GM21723 (cell line): ENCODE data around the gene ADAM15.

ENCODE experiments used
- ATAC-seq: cut with Tn5 transposase; IDR thresholded peaks from one replicate; pipeline ENCODE4 v1.9.1; 2021; ENCODE audit warnings: mild to moderate bottlenecking, moderate library complexity; ENCODE audit not compliant: unreplicated experiment

The ADAM15 gene, protein sequence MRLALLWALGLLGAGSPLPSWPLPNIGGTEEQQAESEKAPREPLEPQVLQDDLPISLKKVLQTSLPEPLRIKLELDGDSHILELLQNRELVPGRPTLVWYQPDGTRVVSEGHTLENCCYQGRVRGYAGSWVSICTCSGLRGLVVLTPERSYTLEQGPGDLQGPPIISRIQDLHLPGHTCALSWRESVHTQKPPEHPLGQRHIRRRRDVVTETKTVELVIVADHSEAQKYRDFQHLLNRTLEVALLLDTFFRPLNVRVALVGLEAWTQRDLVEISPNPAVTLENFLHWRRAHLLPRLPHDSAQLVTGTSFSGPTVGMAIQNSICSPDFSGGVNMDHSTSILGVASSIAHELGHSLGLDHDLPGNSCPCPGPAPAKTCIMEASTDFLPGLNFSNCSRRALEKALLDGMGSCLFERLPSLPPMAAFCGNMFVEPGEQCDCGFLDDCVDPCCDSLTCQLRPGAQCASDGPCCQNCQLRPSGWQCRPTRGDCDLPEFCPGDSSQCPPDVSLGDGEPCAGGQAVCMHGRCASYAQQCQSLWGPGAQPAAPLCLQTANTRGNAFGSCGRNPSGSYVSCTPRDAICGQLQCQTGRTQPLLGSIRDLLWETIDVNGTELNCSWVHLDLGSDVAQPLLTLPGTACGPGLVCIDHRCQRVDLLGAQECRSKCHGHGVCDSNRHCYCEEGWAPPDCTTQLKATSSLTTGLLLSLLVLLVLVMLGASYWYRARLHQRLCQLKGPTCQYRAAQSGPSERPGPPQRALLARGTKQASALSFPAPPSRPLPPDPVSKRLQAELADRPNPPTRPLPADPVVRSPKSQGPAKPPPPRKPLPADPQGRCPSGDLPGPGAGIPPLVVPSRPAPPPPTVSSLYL

DNA sequence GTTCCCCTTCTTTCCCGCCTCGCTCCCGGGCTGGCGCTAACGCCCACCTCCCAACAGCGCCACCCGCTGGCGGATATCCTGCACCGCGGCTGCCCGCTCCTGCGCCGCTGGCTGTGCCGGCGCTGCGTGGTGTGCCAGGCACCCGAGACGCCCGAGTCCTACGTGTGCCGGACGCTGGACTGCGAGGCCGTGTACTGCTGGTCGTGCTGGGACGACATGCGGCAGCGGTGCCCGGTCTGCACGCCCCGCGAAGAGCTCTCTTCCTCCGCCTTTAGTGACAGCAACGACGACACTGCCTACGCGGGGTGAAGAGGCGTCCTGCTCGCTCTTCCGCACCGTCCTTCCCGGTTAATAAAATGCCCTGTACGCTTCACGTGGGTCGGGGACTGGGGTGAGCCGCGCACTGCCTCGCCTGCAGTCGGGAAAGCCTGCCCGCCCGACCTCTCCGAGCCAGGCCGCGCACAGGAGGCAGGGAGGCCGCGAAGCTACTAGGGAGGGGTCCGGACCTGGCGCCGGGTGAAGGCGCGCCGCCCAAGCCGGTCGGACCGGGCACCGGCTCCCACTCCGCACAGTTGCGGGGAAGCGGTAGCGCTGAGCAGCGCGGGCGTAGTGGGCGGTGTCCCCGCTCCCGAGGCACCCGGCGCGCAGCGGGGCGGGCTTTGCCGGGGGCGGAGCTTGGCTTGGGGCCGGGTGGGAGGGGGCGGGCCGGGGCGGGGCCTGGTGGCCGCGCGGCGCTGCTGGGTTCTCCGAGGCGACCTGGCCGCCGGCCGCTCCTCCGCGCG lies at the start of gene ADAM15:
Gene ADAM15 (plus strand): TSS at position 757 of the 782 bp plus-strand sequence. CDS start 71 bp downstream, outside the sequence.
- peak; percentile 65 for ATAC-seq

DNA sequence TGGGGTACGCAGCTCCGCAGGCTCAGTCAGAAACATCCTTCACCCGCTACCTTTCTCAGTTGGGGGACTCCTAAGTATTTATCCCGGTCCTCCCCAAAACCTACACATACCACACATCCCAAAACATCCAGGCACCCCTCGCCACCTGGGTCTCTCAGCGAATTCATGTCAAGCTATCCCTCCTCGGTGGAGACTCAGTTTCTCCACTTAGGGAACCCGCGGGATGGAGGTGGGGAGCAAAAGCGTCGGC lies 49.8 kb upstream of the ADAM15 start:
- no peak for ATAC-seq

DNA sequence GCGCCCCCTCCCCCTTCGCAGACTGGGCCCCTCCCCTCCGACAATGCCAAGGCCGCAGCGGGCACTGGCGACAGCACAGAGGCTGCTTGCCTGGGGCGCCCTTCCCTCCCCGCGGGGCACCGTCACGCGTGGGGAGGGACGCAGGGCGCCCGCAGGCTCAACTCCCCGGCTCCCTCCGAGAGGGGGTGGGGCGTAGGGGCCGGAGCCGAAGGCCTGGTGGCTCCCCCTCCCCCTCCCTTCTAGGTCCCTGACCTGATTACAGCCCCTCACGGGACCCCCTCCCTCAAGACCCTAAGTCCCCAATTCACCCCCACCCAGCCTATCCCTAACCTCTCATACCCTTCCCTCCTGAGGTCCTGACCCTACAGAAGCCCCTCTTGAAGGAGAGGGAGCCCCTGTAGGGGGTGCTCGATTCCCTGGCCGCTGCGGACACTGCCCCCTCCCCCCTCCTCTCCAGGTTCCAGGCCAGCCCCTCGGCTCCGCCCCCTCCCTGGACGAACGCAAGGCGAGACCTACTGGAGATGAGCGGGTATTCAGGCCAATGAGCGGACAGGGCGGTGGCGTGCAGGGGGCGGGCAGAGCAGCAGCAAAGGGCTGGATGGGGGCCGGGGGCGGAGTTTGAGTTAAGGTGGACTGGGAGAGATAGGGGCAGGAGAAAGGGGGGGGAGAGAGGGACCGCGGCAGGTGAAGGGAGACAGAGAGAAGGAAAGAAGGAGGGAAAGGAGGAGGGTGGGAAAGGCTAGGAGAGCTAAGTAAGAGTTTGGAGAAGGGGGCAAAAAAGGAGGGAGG lies 49.2 kb upstream of the ADAM15 start:
- peak; percentile 46 for ATAC-seq

DNA sequence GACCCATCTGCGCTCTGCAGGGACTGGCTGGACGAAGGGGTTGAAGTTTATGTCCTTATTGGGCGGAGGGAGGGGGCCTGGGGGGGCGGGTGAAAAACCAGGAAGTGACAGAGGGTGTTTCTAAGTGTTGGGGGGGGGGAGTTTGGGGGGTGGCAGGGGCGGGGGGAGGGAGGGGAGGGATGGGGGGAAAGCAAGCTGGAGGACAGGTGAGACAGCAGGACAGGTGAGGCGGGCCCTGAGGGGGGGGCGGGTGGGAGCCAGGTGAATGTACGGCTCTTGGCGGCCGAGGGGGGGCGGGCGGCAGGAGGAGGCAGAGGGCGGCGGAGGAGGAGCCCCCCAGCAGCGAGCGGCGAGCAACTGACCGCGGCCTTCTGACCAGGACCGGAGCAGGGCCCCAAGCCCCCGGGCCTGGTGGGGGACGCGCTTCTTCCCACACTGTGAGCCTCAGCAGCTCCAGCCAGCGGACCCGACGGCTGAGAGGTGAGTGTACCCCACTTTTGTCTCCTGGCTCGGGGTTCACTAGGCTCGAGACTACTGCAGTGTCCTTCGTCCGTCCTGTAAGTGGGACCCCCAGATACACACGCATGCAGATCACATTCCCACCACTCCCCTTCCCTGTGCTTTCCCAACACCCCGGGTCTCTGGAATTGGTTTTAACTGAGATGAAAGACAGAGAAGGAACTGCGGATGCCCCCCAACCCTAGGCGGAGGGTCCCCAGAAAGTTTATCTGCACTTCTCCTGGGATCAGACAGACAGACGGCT lies 48.5 kb upstream of the ADAM15 start, which contains the start of gene ZBTB7B:
Gene ZBTB7B (plus strand): TSS at position 339 of the 763 bp plus-strand sequence. CDS start 11,859 bp downstream, outside the sequence.
- ATAC-seq, result peak; percentile 3

DNA sequence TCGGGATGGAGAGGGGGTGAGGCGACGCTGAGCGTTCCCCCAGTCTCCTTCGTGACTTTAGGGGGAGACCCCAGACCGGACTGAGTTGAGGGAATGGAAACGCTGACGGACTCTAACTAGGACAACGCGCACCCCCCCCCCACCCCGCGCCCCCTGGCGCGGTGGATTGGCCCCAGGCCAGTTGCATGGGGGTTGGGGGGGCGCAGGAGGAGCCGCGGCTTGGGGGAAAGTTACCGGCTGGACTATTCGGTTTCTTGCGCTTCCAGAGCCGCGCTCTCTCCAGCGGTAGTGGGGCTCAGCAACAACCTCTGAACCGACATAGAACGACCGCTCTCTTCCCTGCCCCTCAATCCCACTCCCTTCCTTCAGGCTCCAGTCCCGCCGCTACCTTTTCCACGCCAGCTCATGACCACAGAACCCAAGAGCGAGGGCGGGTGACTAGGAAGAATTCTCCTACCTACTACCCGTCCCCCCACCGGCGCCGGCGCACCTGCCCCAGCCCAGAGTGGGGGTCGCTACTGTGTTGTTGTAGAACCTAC lies 47.8 kb upstream of the ADAM15 start:
- ATAC-seq, result no peak

DNA sequence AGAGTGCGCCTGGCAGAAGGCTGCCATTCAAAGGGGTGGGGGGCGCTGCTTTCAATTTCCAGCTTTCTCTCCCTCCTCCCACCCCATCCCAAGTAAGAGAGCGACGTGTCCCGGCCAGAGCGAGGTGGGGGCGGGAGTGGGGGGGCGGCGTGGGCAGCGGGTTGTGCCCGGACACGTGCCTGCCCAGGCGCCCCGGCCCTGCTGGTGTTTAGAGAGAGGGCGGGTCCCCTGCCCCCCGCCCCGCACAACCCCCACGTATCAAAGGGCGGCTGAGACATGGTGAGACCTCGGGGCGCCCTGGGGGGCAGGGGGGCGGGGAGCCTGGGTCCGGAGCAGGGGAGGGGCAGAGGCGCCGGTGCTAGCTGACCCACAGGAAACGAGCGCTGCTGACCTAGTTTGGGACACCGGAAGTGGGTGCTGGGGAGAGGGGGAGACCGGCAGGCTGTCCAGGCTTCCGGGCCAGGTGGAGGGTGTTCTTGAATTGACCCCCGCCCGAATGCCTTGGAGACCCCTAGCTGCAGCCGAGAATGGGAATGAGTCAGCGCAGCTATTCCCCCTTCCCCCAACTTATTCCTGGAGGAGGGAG lies 47.3 kb upstream of the ADAM15 start:
- no peak for ATAC-seq

DNA sequence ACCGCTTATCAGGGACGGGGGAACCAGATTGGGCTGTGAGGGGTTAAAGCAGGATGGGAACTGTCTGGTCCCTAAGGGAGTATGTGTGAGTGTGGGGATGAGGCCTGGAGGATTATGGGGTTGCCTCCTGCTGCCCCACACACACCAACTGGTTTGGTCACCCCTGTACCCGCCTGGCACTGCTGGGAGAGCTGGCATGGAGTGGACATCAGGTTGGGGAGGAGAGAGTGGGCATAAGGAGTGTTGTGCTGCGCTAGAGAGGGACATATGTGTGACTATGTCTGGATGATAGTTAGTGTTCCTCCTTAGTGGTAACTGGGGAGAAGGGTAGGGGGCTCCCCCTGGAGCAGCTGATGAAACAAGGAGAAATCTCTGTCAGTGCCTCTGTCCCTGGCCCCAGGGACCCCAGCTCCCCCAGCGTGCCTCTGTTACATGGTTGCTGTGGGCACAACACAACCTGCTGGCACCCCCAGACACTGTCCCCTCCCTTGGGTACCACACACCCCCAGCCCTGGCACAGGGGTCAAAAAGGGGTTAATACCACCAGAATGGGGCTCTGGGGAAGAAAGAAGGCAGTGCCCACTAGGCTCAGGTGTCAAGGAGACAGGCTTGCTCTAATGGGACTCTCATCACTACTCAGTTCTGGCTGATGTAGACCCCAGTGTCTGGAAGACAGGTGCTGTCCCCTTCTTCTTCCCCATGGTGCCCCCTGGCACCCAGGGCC lies 46.6 kb upstream of the ADAM15 start:
- ATAC-seq, result no peak

DNA sequence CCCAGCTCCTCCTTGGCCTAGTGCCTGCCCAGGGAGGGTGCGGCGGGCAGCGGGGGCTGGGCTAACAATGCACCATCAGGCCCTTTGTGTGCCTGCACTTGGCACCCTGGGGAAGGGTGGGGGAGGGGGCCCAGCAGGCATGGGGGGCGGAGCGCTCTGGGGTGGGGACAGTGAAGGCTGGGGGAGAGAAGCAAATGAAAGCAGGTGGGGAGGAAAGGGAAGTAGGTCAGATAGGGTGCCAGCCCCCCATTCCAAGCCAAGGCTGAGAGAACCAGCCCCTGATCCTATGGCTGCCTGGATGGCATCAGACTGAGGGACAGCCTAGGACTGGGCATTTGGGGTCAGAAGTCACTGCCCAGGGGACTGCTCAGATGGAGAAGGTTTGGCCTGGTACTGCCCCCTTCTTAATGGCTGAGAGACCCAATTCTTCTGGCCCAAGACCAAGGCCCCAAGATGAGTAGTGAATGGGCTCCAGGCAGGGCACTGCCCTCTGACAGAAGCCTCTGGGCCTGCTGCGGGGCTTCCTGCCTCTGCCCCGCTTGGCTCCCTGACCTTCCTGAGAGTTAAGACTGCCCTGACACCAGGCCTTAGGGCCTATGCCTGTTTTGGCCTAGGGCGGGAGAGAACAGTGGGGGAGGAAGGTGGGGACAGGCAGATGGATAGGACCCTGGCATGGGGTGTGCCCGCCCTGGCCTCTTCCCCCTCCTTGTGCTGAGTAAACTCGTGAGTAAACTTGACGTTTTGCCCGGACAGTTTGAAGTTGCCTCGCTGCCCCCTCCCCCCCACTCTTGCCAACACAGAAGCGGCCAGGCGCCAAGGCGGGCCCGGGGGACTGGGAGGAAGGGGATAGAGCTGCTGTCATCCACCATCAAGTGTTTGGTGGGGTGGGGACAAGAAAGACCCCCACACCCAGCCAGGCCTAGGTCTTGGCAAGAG lies 45.8 kb upstream of the ADAM15 start:
- no peak for ATAC-seq

DNA sequence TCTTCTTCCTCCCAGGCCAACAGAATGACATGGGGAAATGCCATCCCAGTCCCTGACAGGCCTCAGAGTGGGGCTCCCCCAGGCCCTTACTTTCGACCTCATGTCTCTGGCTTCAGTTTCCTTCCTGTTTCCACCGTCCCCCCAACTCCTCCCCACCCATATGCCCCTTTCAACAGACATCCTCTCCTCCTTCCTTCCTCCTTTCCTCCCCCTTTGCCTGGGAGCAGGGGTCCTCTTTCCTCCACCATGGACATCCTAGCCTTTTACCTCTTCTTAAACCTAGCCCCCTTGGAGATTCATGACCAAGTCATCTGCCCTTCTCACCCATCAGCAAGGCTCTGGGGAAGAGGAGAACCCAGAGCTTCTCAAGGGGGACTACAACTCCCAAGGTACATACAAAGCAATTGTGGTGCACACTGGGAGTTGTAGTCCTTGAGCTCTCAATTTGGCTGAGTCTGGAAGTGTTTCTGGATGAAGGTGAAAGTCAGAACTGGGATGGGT lies 44.5 kb upstream of the ADAM15 start:
- ATAC-seq, result no peak

DNA sequence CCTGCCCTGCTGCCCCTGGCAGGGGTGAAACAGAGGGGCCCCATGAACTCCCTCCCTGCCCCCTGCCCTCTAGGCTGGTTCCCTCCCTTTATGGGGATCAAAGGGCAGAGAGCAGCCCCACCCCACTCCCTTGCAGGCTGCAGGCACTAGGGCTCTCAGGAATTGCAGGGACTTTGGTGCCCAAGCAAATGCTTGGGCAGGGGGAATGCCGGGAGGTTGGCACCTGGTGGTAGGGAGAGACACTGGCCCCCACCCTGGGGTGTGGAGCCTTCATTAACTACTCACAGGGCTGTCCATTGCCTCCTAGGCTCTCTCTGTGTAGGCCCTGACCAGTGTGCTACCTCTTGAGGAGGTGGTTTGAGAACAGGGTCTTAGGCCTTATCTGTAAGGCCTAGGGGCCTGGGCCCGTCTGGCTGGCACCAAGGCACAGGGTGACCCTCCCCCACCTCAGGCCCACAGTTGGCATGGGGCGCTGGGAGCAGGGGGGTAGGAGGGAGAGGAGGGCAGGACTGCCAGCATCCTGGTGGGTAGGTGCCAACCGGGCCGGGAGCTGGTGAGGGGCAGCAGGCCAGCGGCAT lies 43.8 kb upstream of the ADAM15 start:
- no peak for ATAC-seq

DNA sequence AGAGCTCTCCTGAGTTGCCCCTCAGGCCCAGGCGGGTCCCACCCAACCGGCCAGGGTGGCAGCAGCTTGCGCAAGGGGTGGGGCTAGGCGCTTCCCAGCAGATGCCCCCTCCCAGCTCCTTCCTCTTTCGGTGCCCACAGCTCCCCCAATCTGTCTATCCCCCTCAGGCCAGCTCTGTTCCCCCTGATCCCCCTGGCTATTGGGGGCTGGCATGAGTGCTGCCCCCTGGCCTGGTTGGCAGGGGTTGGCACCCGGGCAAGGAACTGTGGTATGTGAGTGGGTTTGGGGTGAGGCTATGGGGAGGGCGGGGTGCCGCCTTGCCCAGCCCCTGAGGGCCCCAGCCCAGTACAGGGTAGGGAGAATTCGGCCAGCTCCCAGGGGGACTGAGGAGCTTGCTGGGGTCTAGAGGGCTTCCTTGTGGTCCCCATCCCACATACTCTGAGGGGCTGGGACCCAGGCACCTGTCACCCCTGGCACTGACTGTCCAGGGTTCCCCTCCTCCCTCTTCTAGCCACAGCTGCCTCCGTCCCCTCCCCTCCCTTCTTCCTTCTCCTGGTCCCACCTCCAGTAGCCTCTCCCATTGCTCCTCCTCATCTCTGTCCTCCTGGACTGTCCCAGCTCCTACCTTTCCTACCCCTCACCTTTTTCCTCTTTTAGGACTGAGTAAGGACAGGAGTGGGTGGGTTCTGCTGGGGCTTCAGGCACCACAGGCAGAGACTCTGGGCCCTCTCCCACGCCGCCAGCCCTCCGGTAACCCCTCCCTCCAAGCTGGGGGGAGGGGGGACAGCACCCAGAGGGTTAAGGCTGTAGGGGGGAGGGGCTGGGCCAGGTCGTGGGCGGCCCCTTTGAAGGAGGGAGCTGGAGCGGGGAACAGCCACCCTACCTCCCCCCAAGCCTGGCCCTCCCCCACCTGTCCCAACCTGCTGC lies 42.8 kb upstream of the ADAM15 start:
- no peak for ATAC-seq

DNA sequence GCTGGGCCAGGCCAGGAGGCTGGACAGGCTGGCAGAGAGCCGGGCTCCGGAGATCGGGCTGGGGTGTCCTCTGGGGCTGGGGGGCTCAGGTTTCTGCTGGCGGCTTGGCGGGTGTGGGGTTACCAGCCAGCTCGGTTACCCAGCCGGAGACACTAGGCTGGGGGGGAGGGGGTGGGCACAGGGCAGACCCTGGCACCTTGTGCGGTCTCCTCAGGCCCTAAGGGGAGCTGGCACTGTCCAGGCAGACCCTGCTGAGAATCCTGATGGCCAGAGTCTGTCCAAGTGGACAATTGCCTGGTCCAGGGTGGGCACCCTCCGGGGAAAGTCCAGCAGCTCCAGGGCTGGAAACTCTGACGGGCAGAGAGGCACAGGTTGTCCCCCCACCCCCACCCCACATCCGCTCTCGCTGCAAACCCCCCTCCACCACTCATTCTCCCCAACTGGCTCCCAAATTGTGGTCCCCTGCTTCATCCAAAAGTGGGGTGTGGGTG lies 41.9 kb upstream of the ADAM15 start:
- ATAC-seq, result no peak

DNA sequence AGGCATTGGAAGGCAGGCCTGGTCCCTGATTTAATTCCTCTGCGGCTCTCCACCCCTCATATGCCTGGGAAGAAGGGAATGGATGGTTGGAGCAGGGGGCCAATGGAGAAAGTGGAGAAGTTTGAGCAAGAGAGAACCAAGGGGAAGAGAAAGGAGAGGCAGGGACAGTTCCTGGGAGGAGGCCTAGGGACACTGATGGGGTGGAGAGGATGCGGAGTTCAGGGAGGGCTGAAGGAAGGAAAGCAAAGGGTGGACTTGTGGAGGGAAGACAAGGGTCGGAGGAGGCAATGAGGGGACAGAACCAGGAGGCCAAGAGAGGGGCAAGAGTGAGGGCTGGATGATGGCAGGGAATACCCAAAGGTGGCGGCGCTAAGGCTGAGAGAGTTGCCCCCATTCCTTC lies 41.4 kb upstream of the ADAM15 start:
- no peak for ATAC-seq

DNA sequence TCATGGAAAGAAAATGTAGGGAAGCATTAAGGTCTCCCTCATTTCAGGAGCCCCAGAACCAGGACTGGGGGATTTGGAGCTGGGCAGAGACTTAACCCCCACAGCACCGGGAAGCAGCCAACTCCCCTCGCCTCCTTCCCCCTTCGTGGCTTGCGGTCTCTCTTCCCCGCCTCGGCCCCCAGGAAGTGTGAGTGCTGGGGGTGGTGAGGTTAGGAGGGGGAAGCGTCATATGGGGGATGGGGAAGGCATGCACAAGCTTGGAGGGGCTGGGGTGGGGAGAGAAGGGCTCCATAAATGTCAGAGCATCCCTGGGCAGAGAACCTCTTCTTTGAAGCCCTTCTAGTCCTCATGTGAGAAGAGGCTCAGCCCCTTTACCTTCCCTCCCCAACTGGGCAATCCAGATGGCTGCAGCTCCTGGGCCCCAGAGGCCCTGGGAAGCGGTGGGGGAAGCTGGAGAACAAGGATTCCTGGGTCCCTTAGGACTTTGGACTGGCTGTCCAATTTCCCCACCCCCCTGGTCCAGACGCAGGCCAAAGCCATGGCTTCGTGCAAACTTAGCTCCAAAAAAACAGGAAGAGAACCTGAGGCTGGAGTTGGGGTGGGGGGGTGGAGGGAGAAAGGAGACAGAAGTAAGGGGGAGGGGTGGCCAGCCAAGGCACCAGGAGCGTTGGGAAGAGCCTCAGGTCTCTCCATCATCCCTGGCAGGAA lies 40.8 kb upstream of the ADAM15 start:
- ATAC-seq, result no peak

DNA sequence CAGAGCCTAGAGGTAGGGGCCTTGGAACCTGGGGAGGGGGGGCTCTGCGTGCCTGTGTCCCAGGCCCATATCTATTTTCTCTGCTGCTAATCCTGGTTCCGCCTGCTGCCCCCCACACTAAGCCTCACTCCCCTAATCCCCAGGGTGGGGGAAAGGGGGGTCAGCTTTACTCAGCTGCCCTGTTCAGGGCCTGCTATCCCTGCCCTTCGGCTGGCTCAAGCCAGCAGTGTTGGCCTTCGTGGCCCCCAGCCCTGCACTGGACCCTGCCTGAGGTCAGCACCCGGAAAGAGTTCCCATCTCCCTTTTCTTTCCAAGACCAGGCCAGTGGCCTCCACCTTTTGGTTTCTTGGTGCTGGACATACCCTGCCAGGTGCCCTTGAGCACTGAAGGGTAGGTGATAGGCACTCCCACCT lies 40.1 kb upstream of the ADAM15 start:
- no peak for ATAC-seq
